Tibial nerve (tissue), 3 donors: ENCODE results near the gene TIMELESS.

Experiments used
- CTCF ChIP-seq, 5 experiments: fragments of 200-600 bp in 3 of 5; fragments of 450-650 bp in 2 of 5; sonication (generic) in 3 of 5; IDR thresholded peaks; one replicate each; pipeline ENCODE4 v1.5.1; 2016 to 2019; ENCODE audit warnings: antibody characterized with exemption in 5 of 5, mild to moderate bottlenecking in 3 of 5, moderate library complexity in 2 of 5
- POLR2A ChIP-seq, 2 donors: fragments of 450-650 bp; IDR thresholded peaks; one replicate each; pipeline ENCODE4 v1.6.1; 2017; ENCODE audit warnings: antibody characterized with exemption in 2 of 2, mild to moderate bottlenecking in 2 of 2, moderate library complexity in 2 of 2

- TF ChIP-seq POLR2A (IDR thresholded peaks at IDR 0.05): no peak
- no peak for TF ChIP-seq CTCF (IDR thresholded peaks at IDR 0.05)
Observed at GRCh38 chr12:56449622-56449984, 377 bp upstream of the TIMELESS start.
